GM12891 (cell line): ENCODE results near the gene TUBB2A.

Source experiments
- PAX5 ChIP-seq: IDR thresholded peaks from 2 replicates; pipeline ENCODE4 v1.6.1; 2011; ENCODE audit warnings: low read length, moderate library complexity, mild to moderate bottlenecking; ENCODE audit not compliant: insufficient read depth, severe bottlenecking
- POLR2A ChIP-seq: IDR thresholded peaks from 2 replicates; pipeline ENCODE4 v1.6.1; 2011; ENCODE audit warnings: low read depth, low read length, control low read depth
- POLR2AphosphoS5 ChIP-seq: IDR thresholded peaks from 2 replicates; pipeline ENCODE4 v1.6.1; 2011; ENCODE audit warnings: low read depth, low read length, control low read depth
- POU2F2 ChIP-seq: IDR thresholded peaks from 2 replicates; pipeline ENCODE4 v1.6.1; 2011; ENCODE audit warnings: low read depth, mild to moderate bottlenecking, control low read depth, low read length, moderate library complexity
- SPI1 ChIP-seq: IDR thresholded peaks from 2 replicates; pipeline ENCODE4 v1.6.1; 2011; ENCODE audit warnings: low read depth, low read length, control low read depth
- TAF1 ChIP-seq: IDR thresholded peaks from 2 replicates; pipeline ENCODE4 v1.6.1; 2011; ENCODE audit warnings: low read depth, low read length, control low read depth

GRCh38 chr6:3122823-3123182 lies 34.5 kb downstream of the TUBB2A start:
- no peak for TF ChIP-seq TAF1
- no peak for TF ChIP-seq POLR2A
- no peak for TF ChIP-seq POLR2AphosphoS5
- no peak for TF ChIP-seq SPI1
- TF ChIP-seq PAX5, result no peak
- no peak for TF ChIP-seq POU2F2
